ENCODE results near the gene PPM1J. TPM values are rescaled to one million over a fixed set of nuclear protein-coding genes. Genes with fewer than 3 reads are reported as not detected.

Gene PPM1J
- total and polyA plus RNA-seq, 2 of the 8 experiments (the other 6 are each of a cell fraction or from before 2014, with no cell fraction given): 19.4 to 31.6 TPM

DNA sequence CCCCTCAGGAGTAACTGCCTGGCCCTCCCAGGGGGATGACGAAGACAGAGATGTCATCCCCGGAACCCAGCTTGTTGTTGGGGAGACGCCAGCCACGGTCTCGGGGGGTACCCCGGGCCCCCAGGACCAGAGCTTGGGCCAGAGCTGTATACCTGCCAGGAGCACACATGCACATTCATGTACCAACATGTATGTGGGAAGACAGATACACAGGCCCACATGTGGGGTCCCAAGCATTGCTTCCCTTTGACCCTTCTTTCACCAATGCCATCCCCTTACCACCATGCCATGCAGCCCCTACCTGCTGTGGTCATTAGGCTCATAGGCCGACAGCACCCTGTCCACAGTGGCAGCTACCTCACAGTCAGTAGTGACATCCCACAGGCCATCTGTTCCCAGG lies 5.0 kb downstream of the PPM1J start (continued):
- TF ChIP-seq, protein P1, sequence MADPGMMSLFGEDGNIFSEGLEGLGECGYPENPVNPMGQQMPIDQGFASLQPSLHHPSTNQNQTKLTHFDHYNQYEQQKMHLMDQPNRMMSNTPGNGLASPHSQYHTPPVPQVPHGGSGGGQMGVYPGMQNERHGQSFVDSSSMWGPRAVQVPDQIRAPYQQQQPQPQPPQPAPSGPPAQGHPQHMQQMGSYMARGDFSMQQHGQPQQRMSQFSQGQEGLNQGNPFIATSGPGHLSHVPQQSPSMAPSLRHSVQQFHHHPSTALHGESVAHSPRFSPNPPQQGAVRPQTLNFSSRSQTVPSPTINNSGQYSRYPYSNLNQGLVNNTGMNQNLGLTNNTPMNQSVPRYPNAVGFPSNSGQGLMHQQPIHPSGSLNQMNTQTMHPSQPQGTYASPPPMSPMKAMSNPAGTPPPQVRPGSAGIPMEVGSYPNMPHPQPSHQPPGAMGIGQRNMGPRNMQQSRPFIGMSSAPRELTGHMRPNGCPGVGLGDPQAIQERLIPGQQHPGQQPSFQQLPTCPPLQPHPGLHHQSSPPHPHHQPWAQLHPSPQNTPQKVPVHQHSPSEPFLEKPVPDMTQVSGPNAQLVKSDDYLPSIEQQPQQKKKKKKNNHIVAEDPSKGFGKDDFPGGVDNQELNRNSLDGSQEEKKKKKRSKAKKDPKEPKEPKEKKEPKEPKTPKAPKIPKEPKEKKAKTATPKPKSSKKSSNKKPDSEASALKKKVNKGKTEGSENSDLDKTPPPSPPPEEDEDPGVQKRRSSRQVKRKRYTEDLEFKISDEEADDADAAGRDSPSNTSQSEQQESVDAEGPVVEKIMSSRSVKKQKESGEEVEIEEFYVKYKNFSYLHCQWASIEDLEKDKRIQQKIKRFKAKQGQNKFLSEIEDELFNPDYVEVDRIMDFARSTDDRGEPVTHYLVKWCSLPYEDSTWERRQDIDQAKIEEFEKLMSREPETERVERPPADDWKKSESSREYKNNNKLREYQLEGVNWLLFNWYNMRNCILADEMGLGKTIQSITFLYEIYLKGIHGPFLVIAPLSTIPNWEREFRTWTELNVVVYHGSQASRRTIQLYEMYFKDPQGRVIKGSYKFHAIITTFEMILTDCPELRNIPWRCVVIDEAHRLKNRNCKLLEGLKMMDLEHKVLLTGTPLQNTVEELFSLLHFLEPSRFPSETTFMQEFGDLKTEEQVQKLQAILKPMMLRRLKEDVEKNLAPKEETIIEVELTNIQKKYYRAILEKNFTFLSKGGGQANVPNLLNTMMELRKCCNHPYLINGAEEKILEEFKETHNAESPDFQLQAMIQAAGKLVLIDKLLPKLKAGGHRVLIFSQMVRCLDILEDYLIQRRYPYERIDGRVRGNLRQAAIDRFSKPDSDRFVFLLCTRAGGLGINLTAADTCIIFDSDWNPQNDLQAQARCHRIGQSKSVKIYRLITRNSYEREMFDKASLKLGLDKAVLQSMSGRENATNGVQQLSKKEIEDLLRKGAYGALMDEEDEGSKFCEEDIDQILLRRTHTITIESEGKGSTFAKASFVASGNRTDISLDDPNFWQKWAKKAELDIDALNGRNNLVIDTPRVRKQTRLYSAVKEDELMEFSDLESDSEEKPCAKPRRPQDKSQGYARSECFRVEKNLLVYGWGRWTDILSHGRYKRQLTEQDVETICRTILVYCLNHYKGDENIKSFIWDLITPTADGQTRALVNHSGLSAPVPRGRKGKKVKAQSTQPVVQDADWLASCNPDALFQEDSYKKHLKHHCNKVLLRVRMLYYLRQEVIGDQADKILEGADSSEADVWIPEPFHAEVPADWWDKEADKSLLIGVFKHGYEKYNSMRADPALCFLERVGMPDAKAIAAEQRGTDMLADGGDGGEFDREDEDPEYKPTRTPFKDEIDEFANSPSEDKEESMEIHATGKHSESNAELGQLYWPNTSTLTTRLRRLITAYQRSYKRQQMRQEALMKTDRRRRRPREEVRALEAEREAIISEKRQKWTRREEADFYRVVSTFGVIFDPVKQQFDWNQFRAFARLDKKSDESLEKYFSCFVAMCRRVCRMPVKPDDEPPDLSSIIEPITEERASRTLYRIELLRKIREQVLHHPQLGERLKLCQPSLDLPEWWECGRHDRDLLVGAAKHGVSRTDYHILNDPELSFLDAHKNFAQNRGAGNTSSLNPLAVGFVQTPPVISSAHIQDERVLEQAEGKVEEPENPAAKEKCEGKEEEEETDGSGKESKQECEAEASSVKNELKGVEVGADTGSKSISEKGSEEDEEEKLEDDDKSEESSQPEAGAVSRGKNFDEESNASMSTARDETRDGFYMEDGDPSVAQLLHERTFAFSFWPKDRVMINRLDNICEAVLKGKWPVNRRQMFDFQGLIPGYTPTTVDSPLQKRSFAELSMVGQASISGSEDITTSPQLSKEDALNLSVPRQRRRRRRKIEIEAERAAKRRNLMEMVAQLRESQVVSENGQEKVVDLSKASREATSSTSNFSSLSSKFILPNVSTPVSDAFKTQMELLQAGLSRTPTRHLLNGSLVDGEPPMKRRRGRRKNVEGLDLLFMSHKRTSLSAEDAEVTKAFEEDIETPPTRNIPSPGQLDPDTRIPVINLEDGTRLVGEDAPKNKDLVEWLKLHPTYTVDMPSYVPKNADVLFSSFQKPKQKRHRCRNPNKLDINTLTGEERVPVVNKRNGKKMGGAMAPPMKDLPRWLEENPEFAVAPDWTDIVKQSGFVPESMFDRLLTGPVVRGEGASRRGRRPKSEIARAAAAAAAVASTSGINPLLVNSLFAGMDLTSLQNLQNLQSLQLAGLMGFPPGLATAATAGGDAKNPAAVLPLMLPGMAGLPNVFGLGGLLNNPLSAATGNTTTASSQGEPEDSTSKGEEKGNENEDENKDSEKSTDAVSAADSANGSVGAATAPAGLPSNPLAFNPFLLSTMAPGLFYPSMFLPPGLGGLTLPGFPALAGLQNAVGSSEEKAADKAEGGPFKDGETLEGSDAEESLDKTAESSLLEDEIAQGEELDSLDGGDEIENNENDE (IDR thresholded peaks at IDR 0.05; ENCODE audit: insufficient replicate concordance, low read length): no peak
- TF ChIP-seq BRCA1 (IDR thresholded peaks at IDR 0.05; ENCODE audit: low read depth, low read length): no peak
- TF ChIP-seq POLR2AphosphoS5 (IDR thresholded peaks at IDR 0.05; ENCODE audit: low read depth, low read length): no peak
- no peak for TF ChIP-seq KDM5A (IDR thresholded peaks at IDR 0.05; ENCODE audit: low read length)
- no peak for TF ChIP-seq GTF2F1 (IDR thresholded peaks at IDR 0.05; ENCODE audit: borderline replicate concordance, low read depth, low read length)
- no peak for TF ChIP-seq SP4 (IDR thresholded peaks at IDR 0.05; ENCODE audit: low read length)
- no peak for TF ChIP-seq CBX8 (IDR thresholded peaks at IDR 0.05; ENCODE audit: borderline replicate concordance, low read depth, low read length)
- TF ChIP-seq FOSL1 (IDR thresholded peaks at IDR 0.05; ENCODE audit: insufficient read depth, low read depth, low read length): no peak
- no peak for TF ChIP-seq NANOG (IDR thresholded peaks at IDR 0.05; ENCODE audit: insufficient read depth, low read depth, low read length, poor library complexity, severe bottlenecking)
- TF ChIP-seq CEBPB (IDR thresholded peaks at IDR 0.05; ENCODE audit: low read depth, low read length): no peak
- no peak for TF ChIP-seq KDM1A (IDR thresholded peaks at IDR 0.05; ENCODE audit: borderline replicate concordance, low read length)
- TF ChIP-seq RFX5 (IDR thresholded peaks at IDR 0.05; ENCODE audit: borderline replicate concordance, low read depth, low read length): no peak
- TF ChIP-seq POLR2A (IDR thresholded peaks at IDR 0.05; ENCODE audit: control extremely low read depth in 1 of 2, low read depth in 2 of 2, low read length in 2 of 2): no peak

All from H1 (cell line).